Tibial nerve (tissue), 4 donors: ENCODE data around the gene TMEM232. TPM values are rescaled to one million over a fixed set of nuclear protein-coding genes. Genes with fewer than 3 reads are reported as not detected.

Source experiments
- DNase-seq, 2 donors: peaks; one replicate each; pipeline ENCODE4 v3.0.0-alpha.2; 2019; ENCODE audit warnings: low spot score in 2 of 2
- H3K27ac ChIP-seq, 4 donors: fragments of 200-600 bp; sonication (generic) in 3 of 4; one replicate each; pipeline ENCODE4 v1.5.1; 2017 to 2019; ENCODE audit warnings: mild to moderate bottlenecking in 1 of 4
- H3K27me3 ChIP-seq, 2 donors: fragments of 200-600 bp; sonication (generic) in 1 of 2; one replicate each; pipeline versions ENCODE4 v1.5.1 to v1.6.0; 2017 to 2019
- H3K36me3 ChIP-seq, 3 donors: fragments of 200-600 bp; sonication (generic); one replicate each; pipeline ENCODE4 v1.5.1; 2018 to 2019
- H3K4me1 ChIP-seq, 4 donors: fragments of 200-600 bp; sonication (generic) in 3 of 4; one replicate each; pipeline ENCODE4 v1.5.1; 2017 to 2019
- H3K4me3 ChIP-seq, 4 donors: fragments of 200-600 bp; sonication (generic) in 3 of 4; one replicate each; pipeline ENCODE4 v1.5.1; 2017 to 2019; ENCODE audit warnings: mild to moderate bottlenecking in 1 of 4, moderate library complexity in 1 of 4
- H3K9me3 ChIP-seq, 4 donors: fragments of 200-600 bp; sonication (generic) in 3 of 4; one replicate each; pipeline ENCODE4 v1.5.1; 2017 to 2019
- CTCF ChIP-seq, 5 experiments: fragments of 200-600 bp in 3 of 5; fragments of 450-650 bp in 2 of 5; sonication (generic) in 3 of 5; IDR thresholded peaks; one replicate each; pipeline ENCODE4 v1.5.1; 2016 to 2019; ENCODE audit warnings: antibody characterized with exemption in 5 of 5, mild to moderate bottlenecking in 3 of 5, moderate library complexity in 2 of 5
- EP300 ChIP-seq, 2 donors: sonication (generic); formaldehyde crosslinking; IDR thresholded peaks; one replicate each; pipeline ENCODE4 v1.6.1; 2017; ENCODE audit warnings: antibody characterized with exemption in 2 of 2, mild to moderate bottlenecking in 1 of 2
- POLR2A ChIP-seq, 2 donors: fragments of 450-650 bp; IDR thresholded peaks; one replicate each; pipeline ENCODE4 v1.6.1; 2017; ENCODE audit warnings: antibody characterized with exemption in 2 of 2, mild to moderate bottlenecking in 2 of 2, moderate library complexity in 2 of 2
- WGBS, 2 donors: methylation state at CpG; one replicate each; pipeline ENCODE4 v1.1.5; 2018; 5-methylcytosine and 5-hydroxymethylcytosine counted together
- total RNA-seq, 4 donors: library from RNA; depleted of rRNA; stranded (reverse); fragments of >200 nt; gene quantifications; one replicate each; pipeline ENCODE4 v1.1.0, GENCODE V29; 2016

Gene TMEM232
- total RNA-seq, 4 donors from 2014 or later: 1.7 to 14.4 (median 4.1) TPM

DNA sequence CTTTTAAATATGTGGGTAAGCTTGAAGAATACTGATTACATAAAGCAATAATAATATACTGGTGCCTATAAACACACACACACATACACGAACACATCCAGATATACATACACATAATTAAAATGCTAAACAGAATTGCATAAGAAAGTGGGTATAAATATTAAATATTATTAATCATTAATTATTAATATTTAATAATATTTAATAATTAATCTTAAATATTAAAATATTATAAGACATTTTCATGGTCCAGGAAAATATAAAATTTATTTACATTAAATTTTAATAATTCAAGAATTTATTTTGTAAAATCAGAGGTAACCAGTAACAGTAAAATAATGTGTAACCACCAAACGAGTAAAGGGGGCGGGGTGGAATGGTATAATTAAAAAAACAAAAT is 178.3 kb downstream of the TMEM232 start:
- no peak overlapping the region for H3K27ac ChIP-seq
- no peaks in the 10 kb centered on the region for H3K36me3 ChIP-seq
- DNase-seq: no peak
- no peaks in the 10 kb centered on the region for H3K4me1 ChIP-seq
- H3K4me3 ChIP-seq: no peak overlapping the region
- no peaks in the 10 kb centered on the region for H3K27me3 ChIP-seq
- no peak for TF ChIP-seq EP300 (IDR thresholded peaks at IDR 0.05)
- TF ChIP-seq POLR2A (IDR thresholded peaks at IDR 0.05): no peak
- TF ChIP-seq CTCF (IDR thresholded peaks at IDR 0.05): no peak
- WGBS, 2 donors: 90 to 92% methylated on average over 3 of the region's 3 CpGs
- peaks cover 0 to 9% (median 3%) of the 10 kb centered on the region in 4 donors for H3K9me3 ChIP-seq

DNA sequence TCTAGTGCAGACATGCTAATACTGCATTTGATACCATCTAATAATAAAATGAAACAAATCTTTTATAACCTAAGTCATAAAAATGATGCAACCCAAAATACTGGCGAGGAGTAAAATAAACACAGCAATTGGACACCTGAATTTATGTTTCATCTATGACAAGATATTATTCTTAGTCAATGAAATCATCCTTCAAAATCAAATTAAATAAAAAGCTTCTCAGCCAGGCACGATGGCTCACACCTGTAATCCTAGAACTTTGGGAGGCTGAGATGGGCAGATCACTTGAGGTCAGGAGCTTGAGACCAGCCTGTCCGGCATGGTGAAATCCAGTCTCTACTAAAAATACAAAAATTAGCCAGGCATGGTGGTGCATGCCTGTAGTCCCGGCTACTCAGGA is 179.0 kb downstream of the TMEM232 start:
- WGBS, 2 donors: 85 to 97% methylated on average over 4 of the region's 4 CpGs
- H3K27ac ChIP-seq: no peak overlapping the region
- H3K36me3 ChIP-seq: no peaks in the 10 kb centered on the region
- peaks cover 0 to 4% (median 0%) of the 10 kb centered on the region in 4 donors for H3K9me3 ChIP-seq
- no peak overlapping the region for H3K4me3 ChIP-seq
- no peak for DNase-seq
- TF ChIP-seq POLR2A (IDR thresholded peaks at IDR 0.05) (no peak), EP300 (IDR thresholded peaks at IDR 0.05) (no peak), CTCF (IDR thresholded peaks at IDR 0.05) (no peak)
- H3K27me3 ChIP-seq: no peaks in the 10 kb centered on the region
- H3K4me1 ChIP-seq: no peaks in the 10 kb centered on the region

DNA sequence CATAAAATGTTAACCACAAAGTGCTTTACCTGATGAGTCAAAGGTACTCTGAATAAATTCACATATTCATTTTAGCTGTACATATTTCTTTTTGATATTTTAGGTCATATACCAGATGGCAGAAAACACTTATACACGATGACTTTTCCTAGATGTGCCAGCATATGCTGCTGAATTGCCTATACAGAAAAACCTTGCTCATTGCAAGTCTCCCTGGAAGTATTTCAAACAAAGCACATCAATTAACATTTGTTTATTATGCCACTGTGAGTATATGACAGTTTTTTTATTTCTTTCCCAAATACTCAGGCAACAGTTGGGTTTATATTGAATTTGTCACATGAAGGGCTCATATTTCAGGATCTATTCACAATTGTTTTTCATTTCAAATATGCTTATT is 180.8 kb downstream of the TMEM232 start:
- no peaks in the 10 kb centered on the region for H3K9me3 ChIP-seq
- TF ChIP-seq CTCF (IDR thresholded peaks at IDR 0.05) (no peak), EP300 (IDR thresholded peaks at IDR 0.05) (no peak)
- no peaks in the 10 kb centered on the region for H3K4me1 ChIP-seq
- no peak overlapping the region for H3K4me3 ChIP-seq
- no peak for DNase-seq
- H3K27ac ChIP-seq: no peak overlapping the region
- H3K27me3 ChIP-seq: no peaks in the 10 kb centered on the region
- 58 to 62% methylated on average over 1 of the region's 1 CpG for WGBS, 2 donors
- no peaks in the 10 kb centered on the region for H3K36me3 ChIP-seq

DNA sequence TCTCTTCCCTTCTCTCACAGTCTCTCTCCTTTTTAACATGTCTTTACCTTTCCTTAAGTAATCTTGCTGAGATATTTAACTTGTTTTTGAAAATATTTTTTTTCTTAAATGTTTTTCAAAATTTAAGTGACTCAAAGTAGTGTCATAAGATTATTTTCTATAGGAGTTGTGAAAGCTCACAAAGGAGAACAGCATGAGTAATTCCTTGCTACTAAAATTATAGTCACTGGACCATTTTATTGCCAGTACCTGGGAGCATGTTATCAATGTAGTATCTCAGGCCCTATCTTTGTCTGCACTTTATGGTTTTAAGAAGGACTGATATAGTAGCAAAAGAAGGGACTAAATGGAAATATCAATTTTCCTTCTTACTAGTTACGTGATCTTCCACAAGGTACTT is 181.9 kb downstream of the TMEM232 start:
- Histone ChIP-seq H3K4me1 (no peaks in the 10 kb centered on the region), H3K27me3 (no peaks in the 10 kb centered on the region), H3K4me3 (no peak overlapping the region), H3K36me3 (no peaks in the 10 kb centered on the region), H3K9me3 (no peaks in the 10 kb centered on the region), H3K27ac (no peak overlapping the region)
- TF ChIP-seq CTCF (IDR thresholded peaks at IDR 0.05) (no peak), POLR2A (IDR thresholded peaks at IDR 0.05) (no peak), EP300 (IDR thresholded peaks at IDR 0.05) (no peak)
- no peak for DNase-seq
- 96 to 98% methylated on average over 1 of the region's 1 CpG for WGBS, 2 donors

- Histone ChIP-seq H3K27me3 (no peaks in the 10 kb centered on the region), H3K27ac (no peak overlapping the region), H3K36me3 (no peaks in the 10 kb centered on the region), H3K4me3 (no peak overlapping the region), H3K4me1 (no peaks in the 10 kb centered on the region), H3K9me3 (no peaks in the 10 kb centered on the region)
- no peak for DNase-seq
- TF ChIP-seq CTCF (IDR thresholded peaks at IDR 0.05) (no peak), POLR2A (IDR thresholded peaks at IDR 0.05) (no peak), EP300 (IDR thresholded peaks at IDR 0.05) (no peak)
- WGBS, 2 donors: 89 to 96% methylated on average over 3 of the region's 3 CpGs
Observed at GRCh38 chr5:110542949-110543348, 183.5 kb downstream of the TMEM232 start.
